Adipose tissue (tissue), 3 donors: Measurements from ENCODE around the gene FRMD4A. TPM values are rescaled to one million over a fixed set of nuclear protein-coding genes. Genes with fewer than 3 reads are reported as not detected.
"Not testable (repeated sequence)": the region's sequence is repeated elsewhere in the genome, so short reads cannot be mapped to it uniquely, and the experiment has no call there.

Experiments
- H3K27ac ChIP-seq: one replicate; pipeline ENCODE4 v1.5.1; 2013; ENCODE audit warnings: low read depth, low read length
- WGBS, 3 donors: extraction: QIAGEN DNeasy Blood & Tissue Kit; methylation state at CpG; one replicate each; pipeline ENCODE4 v1.1.7; 2013; 5-methylcytosine and 5-hydroxymethylcytosine counted together
- polyA plus RNA-seq, 3 donors: library from polyadenylated mRNA; stranded (reverse); fragments of 200-250 nt; gene quantifications; one replicate each; pipeline ENCODE4 v1.2.3, GENCODE V29; 2013
- donor health status: healthy with polysubstance abuse.
- donor health status: Bipolar disorder and iron deficiency.
- donor health status: healthy.

FRMD4A gene
- polyA plus RNA-seq, 3 donors, result 16.6 to 83.5 (median 22.2) TPM

DNA sequence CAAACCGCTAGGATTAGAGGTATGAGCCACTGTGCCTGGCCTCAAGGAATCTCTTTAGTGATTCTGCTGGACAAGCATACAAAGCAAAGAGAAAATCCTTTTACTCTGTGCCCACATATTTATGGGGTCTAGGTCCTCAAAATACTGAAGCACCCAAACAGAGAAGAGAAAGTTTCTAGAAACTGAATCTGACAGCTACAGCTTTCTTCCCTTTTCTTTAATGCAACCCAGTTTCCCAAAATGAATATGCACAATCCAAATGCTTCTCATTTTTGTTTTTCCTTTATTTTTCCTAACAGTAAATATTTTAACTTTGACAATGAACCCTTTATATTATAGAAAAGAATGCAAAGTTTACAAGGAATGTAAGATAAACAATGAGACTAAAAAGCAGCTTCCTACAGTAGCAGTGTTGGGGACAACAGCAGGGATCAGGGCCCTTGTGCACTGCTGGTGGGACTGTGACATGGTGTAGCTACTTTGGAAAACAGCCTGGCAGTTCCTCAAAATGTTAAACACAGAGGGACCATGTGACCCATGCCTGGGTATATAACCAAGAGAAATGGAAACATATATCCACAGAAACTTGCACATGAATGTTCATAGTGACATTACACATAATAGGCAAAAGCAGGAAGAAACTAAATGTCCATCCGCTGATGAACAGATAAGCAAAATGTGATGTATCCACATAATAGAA is 418.8 kb downstream of the FRMD4A start:
- whole genome bisulfite sequencing, 3 donors, result 92 to 96% (median 95%) methylated on average over 2 of the region's 2 CpGs
- no peak overlapping the region for H3K27ac ChIP-seq

- WGBS, 3 donors, result 55 to 77% (median 68%) methylated on average over 5 of the region's 5 CpGs
- H3K27ac ChIP-seq, result no peak overlapping the region
These were observed 421.0 kb downstream of the FRMD4A start for GRCh38 chr10:13909516-13910258.

GRCh38 chr10:13908475-13908874 is 422.2 kb downstream of the FRMD4A start:
- H3K27ac ChIP-seq, result no peak overlapping the region
- WGBS, 3 donors, result 57 to 79% (median 61%) methylated on average over 4 of the region's 4 CpGs

- 78 to 88% (median 82%) methylated on average over 6 of the region's 6 CpGs for WGBS, 3 donors
These were observed 423.2 kb downstream of the FRMD4A start for GRCh38 chr10:13907570-13907969.

DNA sequence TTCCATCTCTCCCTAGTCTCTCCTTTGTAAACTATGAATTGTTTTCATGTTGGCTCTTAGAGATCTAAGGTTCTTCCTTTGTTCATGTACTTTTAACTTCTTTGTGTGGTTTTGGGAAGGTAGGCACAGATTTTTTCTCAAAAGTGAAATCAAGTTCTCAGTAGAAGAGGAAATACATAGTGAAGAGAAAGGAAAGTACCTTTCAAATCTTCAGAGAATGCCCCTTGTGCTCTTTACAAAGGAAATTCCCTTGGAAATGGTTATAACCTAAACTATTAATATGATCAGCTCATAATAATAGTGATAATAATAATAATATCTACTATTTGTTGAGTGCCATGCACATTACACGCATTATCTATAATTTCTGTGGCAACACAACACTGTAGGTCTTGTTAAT is 425.4 kb downstream of the FRMD4A start:
- no peak overlapping the region for H3K27ac ChIP-seq
- 88 to 93% (median 91%) methylated on average over 1 of the region's 1 CpG for WGBS, 3 donors

More at GRCh38 chr10:13907570-13907969, 423.2 kb downstream of the FRMD4A start:
- no peak overlapping the region for H3K27ac ChIP-seq

DNA sequence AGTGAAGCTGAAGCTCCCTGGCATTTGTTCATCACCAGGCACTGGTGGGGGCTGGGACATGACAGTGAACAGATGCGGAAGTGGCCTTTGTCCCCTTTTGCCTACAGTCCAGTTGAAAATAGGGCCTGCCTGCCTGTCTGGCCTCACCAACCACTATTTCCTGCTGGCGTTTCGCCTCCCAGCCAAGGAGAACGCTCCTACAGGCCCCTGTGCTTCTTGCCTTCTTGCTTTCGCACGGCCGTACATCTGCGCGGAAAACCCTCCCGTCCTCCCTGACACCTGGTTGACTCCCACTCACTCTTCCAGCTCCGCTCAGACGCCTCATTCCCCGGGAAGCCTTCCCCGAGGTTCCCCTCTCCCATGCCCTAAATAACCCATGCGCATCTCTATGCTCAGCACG is 426.7 kb downstream of the FRMD4A start:
- WGBS, 3 donors, result 53 to 64% (median 64%) methylated on average over 16 of the region's 16 CpGs
- H3K27ac ChIP-seq, result no peak overlapping the region

- WGBS, 3 donors, result 78 to 92% (median 92%) methylated on average over 6 of the region's 6 CpGs
- no peak overlapping the region for H3K27ac ChIP-seq
These were observed 427.7 kb downstream of the FRMD4A start for GRCh38 chr10:13902868-13903587.

- no peak overlapping the region for H3K27ac ChIP-seq
- 76 to 96% (median 88%) methylated on average over 3 of the region's 3 CpGs for WGBS, 3 donors
These were observed 430.8 kb downstream of the FRMD4A start for GRCh38 chr10:13899941-13900340.

GRCh38 chr10:13896146-13896545 is 434.6 kb downstream of the FRMD4A start:
- H3K27ac ChIP-seq, result not testable (repeated sequence)
- WGBS, 3 donors, result 91 to 98% (median 97%) methylated on average over 1 of the region's 1 CpG

- 64 to 71% (median 71%) methylated on average over 9 of the region's 9 CpGs for WGBS, 3 donors
- no peak overlapping the region for H3K27ac ChIP-seq
These were observed 436.2 kb downstream of the FRMD4A start for GRCh38 chr10:13894412-13895093.

DNA sequence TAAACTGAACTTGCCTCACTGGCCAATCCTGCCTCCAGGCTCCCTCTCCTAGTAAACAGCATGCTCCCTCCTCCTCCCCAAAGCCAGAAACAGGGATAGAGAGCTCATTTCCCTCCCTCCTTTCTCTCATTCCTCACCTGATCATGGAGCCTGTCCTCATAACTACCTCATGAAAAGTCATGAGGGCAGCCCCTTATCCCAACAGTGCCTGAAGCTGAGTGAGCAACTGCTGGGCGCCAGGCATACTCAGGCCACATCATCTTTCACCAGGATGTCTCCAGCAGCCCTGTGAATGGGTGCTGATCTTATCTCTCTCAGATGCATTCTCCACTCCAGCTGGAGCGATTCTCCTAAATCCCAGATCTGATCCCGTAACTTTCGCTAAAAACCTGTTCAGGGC is 436.8 kb downstream of the FRMD4A start:
- 78 to 87% (median 79%) methylated on average over 4 of the region's 4 CpGs for WGBS, 3 donors
- H3K27ac ChIP-seq, result no peak overlapping the region

GRCh38 chr10:13892871-13893270 is 437.9 kb downstream of the FRMD4A start:
- 84 to 95% (median 95%) methylated on average over 5 of the region's 5 CpGs for WGBS, 3 donors
- H3K27ac ChIP-seq, result no peak overlapping the region

DNA sequence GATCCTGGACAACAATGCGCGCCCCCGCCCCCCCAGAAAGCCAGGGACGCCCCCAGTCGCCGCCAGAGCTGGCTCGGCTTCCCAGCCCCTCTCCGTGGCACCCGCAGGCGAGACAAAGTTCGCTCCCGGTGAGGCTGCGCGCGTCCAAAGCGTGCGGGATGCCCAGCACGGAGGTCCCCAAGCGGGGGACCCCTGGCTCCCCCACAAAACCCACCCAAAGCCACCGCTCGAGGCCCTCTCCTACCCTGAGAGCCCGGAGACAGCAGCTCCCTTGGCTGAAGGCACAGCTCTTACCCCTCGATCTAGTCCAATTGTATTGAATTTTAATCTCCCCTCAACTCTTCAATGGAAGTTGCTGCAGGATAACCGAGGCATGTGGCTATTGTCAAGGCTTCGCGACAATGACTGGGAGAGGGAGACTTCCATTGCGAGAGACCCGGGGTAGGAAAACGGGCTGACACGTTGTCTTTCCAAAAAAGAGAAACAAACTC is 438.7 kb downstream of the FRMD4A start:
- no peak overlapping the region for H3K27ac ChIP-seq
- WGBS, 3 donors, result 3 to 6% (median 6%) methylated on average over 22 to 30 of the region's 30 CpGs

- no peak overlapping the region for H3K27ac ChIP-seq
- WGBS, 3 donors, result 1 to 6% (median 3%) methylated on average over 36 to 87 of the region's 87 CpGs
These were observed 439.4 kb downstream of the FRMD4A start for GRCh38 chr10:13891128-13892000.

- no peak overlapping the region for H3K27ac ChIP-seq
- 13 to 29% (median 17%) methylated on average over 26 of the region's 26 CpGs for WGBS, 3 donors
These were observed 440.2 kb downstream of the FRMD4A start for GRCh38 chr10:13890233-13891127.

- WGBS, 3 donors, result 59 to 68% (median 59%) methylated on average over 4 of the region's 4 CpGs
- H3K27ac ChIP-seq, result no peak overlapping the region
These were observed 443.0 kb downstream of the FRMD4A start for GRCh38 chr10:13887761-13888160.
